Transverse colon (tissue), 4 donors: ENCODE measurements around the gene MSI2.

Experiments used
- EP300 ChIP-seq: sonication (generic); formaldehyde crosslinking; IDR thresholded peaks from one replicate; pipeline ENCODE4 v1.6.1; 2017; ENCODE audit warnings: antibody characterized with exemption, low read depth
- POLR2A ChIP-seq: fragments of 450-650 bp; IDR thresholded peaks from one replicate; pipeline ENCODE4 v1.6.1; 2016; ENCODE audit warnings: antibody characterized with exemption, mild to moderate bottlenecking, moderate library complexity
- POLR2AphosphoS5 ChIP-seq, 3 donors: sonication (generic); formaldehyde crosslinking; IDR thresholded peaks; one replicate each; pipeline ENCODE4 v1.6.1; 2016; ENCODE audit warnings: antibody characterized with exemption in 3 of 3
- TF ChIP-seq, protein P1 (sequence below), 5 experiments: fragments of 200-600 bp in 3 of 5; fragments of 450-650 bp in 2 of 5; sonication (generic) in 3 of 5; IDR thresholded peaks; 1 replicate in 2 of 5; 2 replicates in 3 of 5; pipeline ENCODE4 v1.5.1; 2016 to 2017; ENCODE audit warnings: antibody characterized with exemption in 5 of 5, inconsistent platforms in 3 of 5, mild to moderate bottlenecking in 2 of 5, moderate library complexity in 1 of 5

- TF ChIP-seq, protein P1, sequence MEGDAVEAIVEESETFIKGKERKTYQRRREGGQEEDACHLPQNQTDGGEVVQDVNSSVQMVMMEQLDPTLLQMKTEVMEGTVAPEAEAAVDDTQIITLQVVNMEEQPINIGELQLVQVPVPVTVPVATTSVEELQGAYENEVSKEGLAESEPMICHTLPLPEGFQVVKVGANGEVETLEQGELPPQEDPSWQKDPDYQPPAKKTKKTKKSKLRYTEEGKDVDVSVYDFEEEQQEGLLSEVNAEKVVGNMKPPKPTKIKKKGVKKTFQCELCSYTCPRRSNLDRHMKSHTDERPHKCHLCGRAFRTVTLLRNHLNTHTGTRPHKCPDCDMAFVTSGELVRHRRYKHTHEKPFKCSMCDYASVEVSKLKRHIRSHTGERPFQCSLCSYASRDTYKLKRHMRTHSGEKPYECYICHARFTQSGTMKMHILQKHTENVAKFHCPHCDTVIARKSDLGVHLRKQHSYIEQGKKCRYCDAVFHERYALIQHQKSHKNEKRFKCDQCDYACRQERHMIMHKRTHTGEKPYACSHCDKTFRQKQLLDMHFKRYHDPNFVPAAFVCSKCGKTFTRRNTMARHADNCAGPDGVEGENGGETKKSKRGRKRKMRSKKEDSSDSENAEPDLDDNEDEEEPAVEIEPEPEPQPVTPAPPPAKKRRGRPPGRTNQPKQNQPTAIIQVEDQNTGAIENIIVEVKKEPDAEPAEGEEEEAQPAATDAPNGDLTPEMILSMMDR (IDR thresholded peaks at IDR 0.05): no peak
- no peak for TF ChIP-seq EP300
- no peak for TF ChIP-seq POLR2AphosphoS5 (IDR thresholded peaks at IDR 0.05)
- TF ChIP-seq POLR2A: no peak
Observed at GRCh38 chr17:57377094-57377493, 120.8 kb downstream of the MSI2 start.
